K562 (cell line): ENCODE data around the gene GHRL. TPM values are rescaled to one million over a fixed set of nuclear protein-coding genes. Genes with fewer than 3 reads are reported as not detected.

ENCODE experiments used
- ATAC-seq: fragments of 200-7000 bp; cut with Tn5 transposase; 3 replicates; pipeline ENCODE4 v1.9.1; 2020; ENCODE audit warnings: moderate library complexity
- BruUV-seq: library from RNA; stranded (reverse); fragments of 400-500 nt; replicated peaks from 2 replicates; lab custom pipeline; 2021; lab: Mats Ljungman, UMichigan
- CTCF ChIA-PET: fragments of 300-600 bp; formaldehyde crosslinking; extraction: SDS; loops from one replicate; lab custom pipeline; 2021; ENCODE audit warnings: low intra/inter-chr PET ratio; lab: Yijun Ruan, JAX
- POLR2A ChIA-PET: fragments of 300-600, 350-650 bp; sonication (Branson Sonifier 250); formaldehyde crosslinking; extraction: SDS; loops from one replicate; lab custom pipeline; 2021; ENCODE audit warnings: antibody characterized with exemption, inconsistent platforms; lab: Yijun Ruan, JAX
- DNase-seq, 4 experiments: peaks; one replicate each; pipeline versions ENCODE4 v3.0.0 to v3.0.0-alpha.2; 2011 to 2018; ENCODE audit warnings: low spot score in 3 of 4, mixed read lengths in 3 of 4; ENCODE audit errors: extremely low read depth in 1 of 4
- FAIRE-seq: peaks from 2 replicates; lab custom pipeline; 2011; peaks lifted over from hg19 to GRCh38; lab: Jason Lieb, UNC
- H2AFZ ChIP-seq: 2 replicates; pipeline ENCODE4 v1.6.0; 2011; ENCODE audit warnings: low read depth, low read length, control low read depth, inconsistent platforms
- H3K27ac ChIP-seq: fragments of 200-600 bp; 3 replicates; pipeline ENCODE4 v1.8.0; 2011; ENCODE audit warnings: low read depth, mild to moderate bottlenecking, control low read depth, inconsistent platforms, low read length, moderate library complexity, mixed read lengths; ENCODE audit errors: extremely low read depth
- H3K27me3 ChIP-seq, 2 experiments: fragments of 300-600 bp in 1 of 2; 2 replicates in 1 of 2; 3 replicates in 1 of 2; pipeline versions ENCODE4 v1.6.0 to v1.8.0; 2011; ENCODE audit warnings: inconsistent platforms in 2 of 2, low read length in 2 of 2, mild to moderate bottlenecking in 1 of 2, mixed read lengths in 1 of 2, moderate library complexity in 1 of 2; ENCODE audit not compliant: control insufficient read depth in 2 of 2, insufficient read depth in 2 of 2
- H3K36me3 ChIP-seq: fragments of 300-600 bp; 3 replicates; pipeline ENCODE4 v1.8.0; 2011; ENCODE audit warnings: mild to moderate bottlenecking, low read length, inconsistent platforms; ENCODE audit not compliant: control insufficient read depth, insufficient read depth
- H3K4me1 ChIP-seq, 2 experiments: fragments of 200-600 bp in 1 of 2; replicated peaks in 1 of 2; 2 replicates in 1 of 2; 3 replicates in 1 of 2; pipeline versions ENCODE4 v1.5.1 to v1.8.0; 2011; ENCODE audit warnings: inconsistent platforms in 2 of 2, low read length in 2 of 2, mild to moderate bottlenecking in 1 of 2, mixed read lengths in 1 of 2, moderate library complexity in 1 of 2; ENCODE audit not compliant: control insufficient read depth in 2 of 2, insufficient read depth in 2 of 2
- H3K4me2 ChIP-seq: 2 replicates; pipeline ENCODE4 v1.6.1; 2011; ENCODE audit warnings: low read length, control low read depth, inconsistent platforms, mixed read lengths; ENCODE audit not compliant: insufficient read depth
- H3K4me3 ChIP-seq: fragments of 200-600 bp; sonication (generic), shearing (Covaris generic); 2 replicates; pipeline ENCODE4 v1.5.1; 2016; ENCODE audit warnings: control low read depth, inconsistent platforms
- H3K79me2 ChIP-seq: fragments of 200-600 bp; 3 replicates; pipeline ENCODE4 v1.8.0; 2011; ENCODE audit warnings: low read length, inconsistent platforms; ENCODE audit not compliant: control insufficient read depth, insufficient read depth
- H3K9ac ChIP-seq, 2 experiments: 2 replicates each; pipeline versions ENCODE4 v1.6.0 to v1.6.1; 2011; ENCODE audit warnings: low read depth in 2 of 2, low read length in 2 of 2, control low read depth in 1 of 2, inconsistent platforms in 1 of 2, mild to moderate bottlenecking in 1 of 2, mixed read lengths in 1 of 2; ENCODE audit not compliant: insufficient read depth in 1 of 2
- H3K9me1 ChIP-seq: one replicate; pipeline ENCODE4 v1.6.0; 2011; ENCODE audit warnings: inconsistent platforms, mild to moderate bottlenecking, low read length, moderate library complexity; ENCODE audit not compliant: control insufficient read depth, insufficient read depth
- H3K9me3 ChIP-seq: replicated peaks from 2 replicates; pipeline ENCODE4 v1.5.1; 2011; ENCODE audit warnings: low read depth, low read length, inconsistent platforms; ENCODE audit not compliant: control insufficient read depth, insufficient read depth
- H4K20me1 ChIP-seq: replicated peaks from 2 replicates; pipeline ENCODE4 v1.6.1; 2011; ENCODE audit warnings: low read length, inconsistent platforms, mixed read lengths; ENCODE audit not compliant: control insufficient read depth, insufficient read depth
- E2F6 ChIP-seq, 2 experiments: IDR thresholded peaks; 2 replicates each; pipeline ENCODE4 v1.6.1; 2011; ENCODE audit warnings: borderline replicate concordance in 1 of 2, control low read depth in 1 of 2, low read depth in 1 of 2, low read length in 1 of 2, mild to moderate bottlenecking in 1 of 2, mixed read lengths in 1 of 2, moderate library complexity in 1 of 2; ENCODE audit not compliant: insufficient read depth in 1 of 2, insufficient read length in 1 of 2, poor library complexity in 1 of 2, severe bottlenecking in 1 of 2; ENCODE audit errors: extremely low read depth in 1 of 2
- POLR2A ChIP-seq: fragments of 450-650 bp; conservative IDR thresholded peaks from 2 replicates; pipeline ENCODE4 v1.6.1; 2016
- ZNF121 ChIP-seq: sonication (generic); formaldehyde crosslinking; conservative IDR thresholded peaks from 2 replicates; pipeline ENCODE4 v1.8.0; 2022; ENCODE audit warnings: missing genetic modification reagents
- ZNF146 ChIP-seq: IDR thresholded peaks from one replicate; pipeline ENCODE4 v1.6.1; 2018; ENCODE audit warnings: missing compliant biosample characterization; ENCODE audit not compliant: unreplicated experiment
- ZNF263 ChIP-seq: sonication (generic); formaldehyde crosslinking; IDR thresholded peaks from 2 replicates; pipeline ENCODE4 v1.8.0; 2022; ENCODE audit warnings: mild to moderate bottlenecking, missing genetic modification reagents, borderline replicate concordance
- ZNF277 ChIP-seq: fragments of 250-450 bp; sonication (Bioruptor Pico); IDR thresholded peaks from 2 replicates; pipeline ENCODE4 v1.8.0; 2022; ENCODE audit warnings: inconsistent platforms, mild to moderate bottlenecking, moderate library complexity, borderline replicate concordance
- ZNF449 ChIP-seq: fragments of 250-450 bp; sonication (Bioruptor Pico); IDR thresholded peaks from 2 replicates; pipeline ENCODE4 v1.8.0; 2022; ENCODE audit warnings: moderate library complexity, mild to moderate bottlenecking, inconsistent platforms
- WGBS: fragments of 100-300 bp; shearing (Covaris generic); methylation state at CpG from one replicate; pipeline ENCODE4 v1.1.6; 2016; ENCODE audit warnings: low coverage, mixed read lengths; ENCODE audit not compliant: insufficient coverage; ENCODE audit errors: missing lambda C conversion rate; 5-methylcytosine and 5-hydroxymethylcytosine counted together
- in situ Hi-C: fragments of 300-500 bp; cut with MboI; formaldehyde crosslinking; loops from 4 replicates; pipeline ENCODE4 v1.15.0; 2018; ENCODE audit warnings: inconsistent platforms, mixed read lengths
- intact Hi-C: fragments of 100-400 bp; cut with micrococcal nuclease; formaldehyde crosslinking; loops from 2 replicates; pipeline ENCODE4 v1.14.2; 2022
- polyA plus RNA-seq, 8 experiments: library from polyadenylated mRNA; depleted of rRNA in 4 of 8; stranded (reverse) in 5 of 8; unstranded in 3 of 8; fragments of >200 nt; fragmentation: Nextera tagmentation in 2 of 8; fragmentation: Illumina TruSeq in 1 of 8; extraction: Ambion mirVana in 2 of 8; extraction: Trizol in 1 of 8; gene quantifications; 2 replicates each; pipeline versions ENCODE4 v1.2.1 to v1.2.3, GENCODE V29; 2011 to 2014; ENCODE audit warnings: inconsistent platforms in 1 of 8, missing spikeins in 1 of 8
- total RNA-seq, 7 experiments: library from RNA; depleted of rRNA in 6 of 7; stranded (reverse); fragments of >200 nt in 6 of 7; fragmentation: Illumina TruSeq in 2 of 7; extraction: Trizol in 2 of 7; gene quantifications; 2 replicates each; pipeline versions ENCODE4 v1.2.1 to v1.2.3, GENCODE V29; 2011 to 2021; ENCODE audit warnings: low replicate concordance in 1 of 7

The GHRL gene
- total and polyA plus RNA-seq, 9 of the 15 experiments (the other 6 are each of a cell fraction or from before 2014, with no cell fraction given): 0.08 to 0.29 (median 0.15) TPM; not detected in 5

GRCh38 chr3:10332481-10333348 lies 40.0 kb upstream of the GHRL start:
- Histone ChIP-seq H3K79me2 (no peaks in the 10 kb centered on the region), H2AFZ (no peak overlapping the region), H3K9ac (peak overlapping the region in 1 of 2 experiments; percentile 2; a peak in 1 of 4 replicates), H3K27me3 (peaks cover 73 to 95% of the 10 kb centered on the region in 2 experiments), H3K9me1 (peaks cover 5% of the 10 kb centered on the region), H4K20me1 (no peaks in the 10 kb centered on the region; the same call in none of the 2 replicates), H3K27ac (no peak overlapping the region), H3K9me3 (no peaks in the 10 kb centered on the region), H3K4me1 (peaks cover 0 to 25% of the 10 kb centered on the region in 2 experiments; a peak in 3 of 5 replicates), H3K4me3 (no peak overlapping the region), H3K4me2 (no peak overlapping the region), H3K36me3 (no peaks in the 10 kb centered on the region)
- FAIRE-seq: no peak
- no TSS peak for BruUV-seq
- no peak for DNase-seq
- in situ Hi-C loops (no loop called here), intact Hi-C loops (no loop called here)
- ATAC-seq: no peak
- ChIA-PET POLR2A (interaction anchor here (0.6 kb wide), 1 partner anchor 745 kb away, joined by 3 read pairs; no protein-coding TSS in a partner anchor), CTCF (no interaction called here)
- TF ChIP-seq ZNF146 (CRISPR knock-in tag) (no peak), ZNF277 (CRISPR knock-in tag) (no peak), ZNF449 (CRISPR knock-in tag) (no peak), ZNF263 (no peak), ZNF121 (CRISPR knock-in tag) (peak; percentile 3; the same call in 1 of the 2 replicates), POLR2A (no peak), E2F6 (IDR thresholded peaks at IDR 0.05; ENCODE audit: borderline replicate concordance in 1 of 2, extremely low read depth in 1 of 2, insufficient read depth in 1 of 2, insufficient read length in 1 of 2, low read depth in 1 of 2, low read length in 1 of 2, poor library complexity in 1 of 2, severe bottlenecking in 1 of 2) (peak in 1 of 2 experiments; percentile 65)
- 8% methylated on average over 20 of the region's 20 CpGs for WGBS
